Mesangial cell (primary cell): ENCODE data around the gene CD40LG. TPM values are rescaled to one million over a fixed set of nuclear protein-coding genes. Genes with fewer than 3 reads are reported as not detected.

Experiments used
- total RNA-seq: library from RNA; depleted of rRNA; stranded (reverse); fragments of >200 nt; gene quantifications from 2 replicates; pipeline ENCODE4 v1.2.3, GENCODE V29; 2015

CD40LG gene
- not detected in 2 replicates for total RNA-seq

DNA sequence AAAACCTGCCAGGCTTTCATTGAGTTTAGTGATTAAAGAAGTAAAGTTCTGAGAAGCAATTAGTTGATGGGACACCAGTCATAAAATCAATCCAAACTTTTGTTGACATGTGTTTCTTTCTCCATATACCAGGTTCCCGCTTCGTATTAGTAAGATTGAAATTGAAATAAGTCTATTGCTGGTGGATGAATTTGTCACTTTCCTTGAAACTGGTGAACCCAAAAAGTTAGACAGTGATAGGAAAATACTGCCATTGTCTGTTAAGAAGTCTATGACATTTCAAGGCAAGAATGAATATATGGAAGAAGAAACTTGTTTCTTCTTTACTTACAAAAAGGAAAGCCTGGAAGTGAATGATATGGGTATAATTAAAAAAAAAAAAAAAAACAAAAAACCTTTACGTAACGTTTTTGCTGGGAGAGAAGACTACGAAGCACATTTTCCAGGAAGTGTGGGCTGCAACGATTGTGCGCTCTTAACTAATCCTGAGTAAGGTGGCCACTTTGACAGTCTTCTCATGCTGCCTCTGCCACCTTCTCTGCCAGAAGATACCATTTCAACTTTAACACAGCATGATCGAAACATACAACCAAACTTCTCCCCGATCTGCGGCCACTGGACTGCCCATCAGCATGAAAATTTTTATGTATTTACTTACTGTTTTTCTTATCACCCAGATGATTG is at the start of gene CD40LG:
CD40LG (plus strand) TSS at position 482 of the 684 bp plus-strand sequence; CDS start at position 573, 91 bp downstream.

Other genes starting within 250 kb of the CD40LG start
- gene BRS3, start 160.2 kb upstream of the CD40LG start, total RNA-seq = not detected in 2 replicates
- 29.2 and 31.6 TPM in 2 replicates for gene HTATSF1, start 150.6 kb upstream of the CD40LG start, total RNA-seq
- not detected in 2 replicates for gene VGLL1, start 115.9 kb upstream of the CD40LG start, total RNA-seq
- 0.65 and 1.4 TPM in 2 replicates for gene ARHGEF6, start 132.8 kb downstream of the CD40LG start, total RNA-seq
- gene RBMX, start 232.6 kb downstream of the CD40LG start, total RNA-seq = 195 and 238 TPM in 2 replicates